Measurements from ENCODE around the gene VDAC1.

The VDAC1 gene

GRCh38 chr5:133928587-133929393, 76.0 kb downstream of the VDAC1 start:
- no peaks in the 10 kb centered on the region for H3K27me3 Mint-ChIP-seq
- H3K27ac Mint-ChIP-seq, result peak overlapping the region; percentile 99
- no peaks in the 10 kb centered on the region for H3K36me3 Mint-ChIP-seq (ENCODE audit: low read depth)
- peak; percentile 46 for DNase-seq
- H3K4me1 Mint-ChIP-seq (ENCODE audit: low read depth), result peaks cover 53% of the 10 kb centered on the region
- H3K4me3 Mint-ChIP-seq, result peak overlapping the region; percentile 72
- H3K9me3 Mint-ChIP-seq, result no peaks in the 10 kb centered on the region

- H3K27ac Mint-ChIP-seq, result peak overlapping the region; percentile 47
These were observed 77.2 kb downstream of the VDAC1 start for GRCh38 chr5:133927300-133928180.

GRCh38 chr5:133926489-133927299, 78.1 kb downstream of the VDAC1 start:
- Mint-ChIP-seq H3K36me3 (ENCODE audit: low read depth) (no peaks in the 10 kb centered on the region), H3K4me3 (no peak overlapping the region), H3K27ac (peak overlapping the region; percentile 30), H3K4me1 (ENCODE audit: low read depth) (peaks cover 47% of the 10 kb centered on the region), H3K9me3 (no peaks in the 10 kb centered on the region), H3K27me3 (no peaks in the 10 kb centered on the region)
- DNase-seq, result no peak

More at GRCh38 chr5:133927300-133928180, 77.2 kb downstream of the VDAC1 start:
- DNase-seq, result no peak
- Mint-ChIP-seq H3K9me3 (no peaks in the 10 kb centered on the region), H3K4me1 (ENCODE audit: low read depth) (peaks cover 50% of the 10 kb centered on the region), H3K36me3 (ENCODE audit: low read depth) (no peaks in the 10 kb centered on the region), H3K27me3 (no peaks in the 10 kb centered on the region), H3K4me3 (no peak overlapping the region)

- no peak for DNase-seq
- Mint-ChIP-seq H3K27me3 (no peaks in the 10 kb centered on the region), H3K4me1 (ENCODE audit: low read depth) (peaks cover 41% of the 10 kb centered on the region), H3K36me3 (ENCODE audit: low read depth) (no peaks in the 10 kb centered on the region), H3K9me3 (no peaks in the 10 kb centered on the region), H3K27ac (no peak overlapping the region), H3K4me3 (no peak overlapping the region)
These were observed 78.8 kb downstream of the VDAC1 start for GRCh38 chr5:133925866-133926488.

GRCh38 chr5:133925269-133925668, 79.5 kb downstream of the VDAC1 start:
- Mint-ChIP-seq H3K9me3 (no peaks in the 10 kb centered on the region), H3K4me3 (no peak overlapping the region), H3K36me3 (ENCODE audit: low read depth) (no peaks in the 10 kb centered on the region), H3K27ac (peak overlapping the region; percentile 1), H3K4me1 (ENCODE audit: low read depth) (peaks cover 41% of the 10 kb centered on the region), H3K27me3 (no peaks in the 10 kb centered on the region)
- DNase-seq, result no peak

GRCh38 chr5:133924221-133924920, 80.4 kb downstream of the VDAC1 start:
- DNase-seq, result no peak
- no peak overlapping the region for H3K4me3 Mint-ChIP-seq
- H3K36me3 Mint-ChIP-seq (ENCODE audit: low read depth), result no peaks in the 10 kb centered on the region
- H3K4me1 Mint-ChIP-seq (ENCODE audit: low read depth), result peaks cover 40% of the 10 kb centered on the region
- no peaks in the 10 kb centered on the region for H3K27me3 Mint-ChIP-seq
- H3K9me3 Mint-ChIP-seq, result no peaks in the 10 kb centered on the region
- no peak overlapping the region for H3K27ac Mint-ChIP-seq

GRCh38 chr5:133921979-133922378, 82.8 kb downstream of the VDAC1 start:
- DNase-seq, result no peak
- no peaks in the 10 kb centered on the region for H3K9me3 Mint-ChIP-seq
- H3K27ac Mint-ChIP-seq, result no peak overlapping the region
- H3K27me3 Mint-ChIP-seq, result no peaks in the 10 kb centered on the region
- H3K4me3 Mint-ChIP-seq, result no peak overlapping the region
- peaks cover 35% of the 10 kb centered on the region for H3K4me1 Mint-ChIP-seq (ENCODE audit: low read depth)
- H3K36me3 Mint-ChIP-seq (ENCODE audit: low read depth), result no peaks in the 10 kb centered on the region

All from activated T-cell treated with anti-CD3 and anti-CD28 coated beads, Interleukin-2, amount 50 U/mL, for 24 hours (primary cell).